Testis (tissue), 3 donors: ENCODE data around the gene ADAMTS4. TPM values are rescaled to one million over a fixed set of nuclear protein-coding genes. Genes with fewer than 3 reads are reported as not detected.

Experiments
- DNase-seq: peaks from one replicate; pipeline ENCODE4 v3.0.0-alpha.2; 2019
- H3K27ac ChIP-seq, 2 donors: fragments of 200-600 bp; sonication (generic); one replicate each; pipeline ENCODE4 v1.5.1; 2019
- H3K27me3 ChIP-seq: fragments of 200-600 bp; sonication (generic); one replicate; pipeline ENCODE4 v1.5.1; 2019
- H3K36me3 ChIP-seq: fragments of 200-600 bp; sonication (generic); one replicate; pipeline ENCODE4 v1.5.1; 2017; ENCODE audit warnings: low read depth; ENCODE audit errors: missing control alignments
- H3K4me1 ChIP-seq: fragments of 200-600 bp; sonication (generic); one replicate; pipeline ENCODE4 v1.5.1; 2019
- H3K4me3 ChIP-seq, 2 donors: fragments of 200-600 bp; sonication (generic); one replicate each; pipeline ENCODE4 v1.5.1; 2017 to 2019
- H3K9me3 ChIP-seq: fragments of 200-600 bp; sonication (generic); one replicate; pipeline ENCODE4 v1.5.1; 2017
- CTCF ChIP-seq, 3 experiments: fragments of 450-650 bp in 2 of 3; fragments of 200-600 bp in 1 of 3; sonication (generic) in 1 of 3; IDR thresholded peaks; one replicate each; pipeline ENCODE4 v1.5.1; 2016 to 2019; ENCODE audit warnings: antibody characterized with exemption in 3 of 3, mild to moderate bottlenecking in 2 of 3, moderate library complexity in 1 of 3
- POLR2A ChIP-seq: fragments of 450-650 bp; IDR thresholded peaks from one replicate; pipeline ENCODE4 v1.6.1; 2017; ENCODE audit warnings: antibody characterized with exemption, mild to moderate bottlenecking, moderate library complexity
- WGBS, 2 donors: methylation state at CpG; one replicate each; pipeline ENCODE4 v1.1.5; 2018; 5-methylcytosine and 5-hydroxymethylcytosine counted together
- intact Hi-C: fragments of 100-400 bp; cut with DNase I; formaldehyde crosslinking; loops from one replicate; pipeline ENCODE4 v1.15.1; 2023; ENCODE audit warnings: low total_unique reads
- polyA plus RNA-seq: library from polyadenylated mRNA; stranded (reverse); fragments of 350-450 nt; fragmentation: Illumina TruSeq; extraction: RNeasy Lipid Tissue Mini Kit (QIAGEN cat#74804); gene quantifications from one replicate; pipeline ENCODE4 v1.2.3, GENCODE V29; 2014; ENCODE audit warnings: low read depth, low replicate concordance; ENCODE audit not compliant: insufficient read depth
- total RNA-seq, 2 donors: library from RNA; depleted of rRNA; stranded (reverse); fragments of >200 nt; gene quantifications; one replicate each; pipeline ENCODE4 v1.2.3, GENCODE V29; 2016

Gene ADAMTS4
- total and polyA plus RNA-seq, 3 donors from 2014 or later: 2.4 to 3.2 (median 2.7) TPM

GRCh38 chr1:161228032-161228431 lies 29.2 kb upstream of the ADAMTS4 start:
- no peak for DNase-seq
- H3K9me3 ChIP-seq: no peaks in the 10 kb centered on the region
- no peak overlapping the region for H3K4me3 ChIP-seq
- no peaks in the 10 kb centered on the region for H3K36me3 ChIP-seq
- intact Hi-C loops: no loop called here
- TF ChIP-seq CTCF (IDR thresholded peaks at IDR 0.05) (no peak), POLR2A (no peak)
- no peak overlapping the region for H3K27ac ChIP-seq
- no peaks in the 10 kb centered on the region for H3K27me3 ChIP-seq
- H3K4me1 ChIP-seq: peaks cover 15% of the 10 kb centered on the region
- 91% methylated on average over 6 to 7 of the region's 7 CpGs for WGBS, 2 donors

DNA sequence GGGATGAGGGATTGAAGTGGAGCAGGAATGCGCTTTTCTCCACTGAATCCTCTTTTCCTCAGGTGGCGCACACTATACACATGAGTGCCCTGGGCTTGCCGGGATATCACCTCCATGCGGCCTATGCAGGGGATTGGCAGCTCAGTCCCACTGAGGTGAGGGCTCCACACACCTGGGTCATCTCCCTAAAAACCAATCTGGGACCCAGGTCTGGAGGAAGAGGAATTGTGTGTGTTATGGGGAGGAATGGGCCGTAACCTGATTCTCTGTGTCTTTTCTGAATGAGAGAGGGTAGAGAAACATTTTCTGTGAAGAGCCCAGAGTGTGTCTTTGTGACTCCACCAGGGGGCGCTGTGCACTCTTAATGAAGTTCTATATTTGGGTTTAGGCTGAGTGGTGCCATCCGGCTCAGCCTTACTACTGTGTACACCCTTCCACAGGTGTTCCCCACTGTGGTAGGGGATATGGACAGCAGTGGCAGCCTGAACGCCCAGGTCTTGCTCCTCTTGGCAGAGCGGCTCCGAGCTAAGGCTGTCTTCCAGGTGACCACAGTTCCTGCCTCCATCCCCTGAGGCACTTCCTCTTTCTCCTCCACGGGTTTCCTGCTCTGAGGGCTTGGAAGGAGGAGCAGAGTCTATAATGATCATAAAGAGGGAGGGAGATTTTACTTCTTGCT lies 28.5 kb upstream of the ADAMTS4 start:
- H3K36me3 ChIP-seq: no peaks in the 10 kb centered on the region
- peak; percentile 95 to 98 (median 95) for TF ChIP-seq CTCF (IDR thresholded peaks at IDR 0.05)
- no peak for TF ChIP-seq POLR2A
- no peaks in the 10 kb centered on the region for H3K27me3 ChIP-seq
- 31% methylated on average over 11 of the region's 11 CpGs for WGBS, 2 donors
- no peaks in the 10 kb centered on the region for H3K9me3 ChIP-seq
- DNase-seq: peak; percentile 92
- intact Hi-C loops: no loop called here
- H3K4me1 ChIP-seq: peaks cover 15% of the 10 kb centered on the region
- no peak overlapping the region for H3K27ac ChIP-seq
- no peak overlapping the region for H3K4me3 ChIP-seq

DNA sequence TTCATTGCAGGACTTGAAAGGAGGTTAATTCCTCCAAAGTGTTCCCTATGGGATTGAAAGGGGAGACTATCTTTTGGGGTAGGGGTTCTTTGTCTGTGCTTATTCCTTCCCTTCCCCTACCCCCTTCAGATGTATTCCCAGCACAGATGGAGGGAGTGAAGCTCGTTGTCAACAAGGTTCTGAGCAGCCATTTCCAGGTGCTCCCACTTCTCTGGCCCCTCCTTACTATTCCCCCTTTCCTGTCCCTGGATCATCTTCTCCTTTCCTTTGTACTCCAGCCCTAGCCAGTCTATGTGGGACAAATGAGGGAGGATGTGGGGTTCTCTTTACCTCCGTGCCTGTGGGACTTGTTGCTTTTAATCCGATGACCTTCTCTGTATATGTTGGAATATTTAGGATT lies 27.9 kb upstream of the ADAMTS4 start:
- no peak for DNase-seq
- H3K27ac ChIP-seq: no peak overlapping the region
- H3K4me1 ChIP-seq: peaks cover 15% of the 10 kb centered on the region
- no peak for TF ChIP-seq POLR2A
- no peak for TF ChIP-seq CTCF (IDR thresholded peaks at IDR 0.05)
- peak overlapping the region in 1 of 2 donors; percentile 52 for H3K4me3 ChIP-seq
- intact Hi-C loops: no loop called here
- H3K36me3 ChIP-seq: no peaks in the 10 kb centered on the region
- no peaks in the 10 kb centered on the region for H3K9me3 ChIP-seq
- 28 to 31% methylated on average over 3 of the region's 3 CpGs for WGBS, 2 donors
- no peaks in the 10 kb centered on the region for H3K27me3 ChIP-seq

- no peak for TF ChIP-seq CTCF (IDR thresholded peaks at IDR 0.05)
- TF ChIP-seq POLR2A: no peak
- Histone ChIP-seq H3K27ac (peak overlapping the region in 1 of 2 donors; percentile 16), H3K4me1 (peaks cover 15% of the 10 kb centered on the region), H3K27me3 (no peaks in the 10 kb centered on the region), H3K4me3 (peak overlapping the region; percentile 52 to 65), H3K36me3 (no peaks in the 10 kb centered on the region), H3K9me3 (no peaks in the 10 kb centered on the region)
- intact Hi-C loops: no loop called here
- WGBS, 2 donors: 2 to 6% methylated on average over 11 to 15 of the region's 15 CpGs
- DNase-seq: no peak
Measured at GRCh38 chr1:161226320-161226711, 27.5 kb upstream of the ADAMTS4 start.
